Bronchus fibroblast of lung (primary cell): ENCODE data around the gene DYNLRB1. TPM values are rescaled to one million over a fixed set of nuclear protein-coding genes. Genes with fewer than 3 reads are reported as not detected.

Source experiments
- total RNA-seq: library from RNA; depleted of rRNA; stranded (reverse); fragments of >200 nt; gene quantifications from 2 replicates; pipeline ENCODE4 v1.2.3, GENCODE V29; 2015

DYNLRB1 gene
- 147 and 200 TPM in 2 replicates for total RNA-seq

DNA sequence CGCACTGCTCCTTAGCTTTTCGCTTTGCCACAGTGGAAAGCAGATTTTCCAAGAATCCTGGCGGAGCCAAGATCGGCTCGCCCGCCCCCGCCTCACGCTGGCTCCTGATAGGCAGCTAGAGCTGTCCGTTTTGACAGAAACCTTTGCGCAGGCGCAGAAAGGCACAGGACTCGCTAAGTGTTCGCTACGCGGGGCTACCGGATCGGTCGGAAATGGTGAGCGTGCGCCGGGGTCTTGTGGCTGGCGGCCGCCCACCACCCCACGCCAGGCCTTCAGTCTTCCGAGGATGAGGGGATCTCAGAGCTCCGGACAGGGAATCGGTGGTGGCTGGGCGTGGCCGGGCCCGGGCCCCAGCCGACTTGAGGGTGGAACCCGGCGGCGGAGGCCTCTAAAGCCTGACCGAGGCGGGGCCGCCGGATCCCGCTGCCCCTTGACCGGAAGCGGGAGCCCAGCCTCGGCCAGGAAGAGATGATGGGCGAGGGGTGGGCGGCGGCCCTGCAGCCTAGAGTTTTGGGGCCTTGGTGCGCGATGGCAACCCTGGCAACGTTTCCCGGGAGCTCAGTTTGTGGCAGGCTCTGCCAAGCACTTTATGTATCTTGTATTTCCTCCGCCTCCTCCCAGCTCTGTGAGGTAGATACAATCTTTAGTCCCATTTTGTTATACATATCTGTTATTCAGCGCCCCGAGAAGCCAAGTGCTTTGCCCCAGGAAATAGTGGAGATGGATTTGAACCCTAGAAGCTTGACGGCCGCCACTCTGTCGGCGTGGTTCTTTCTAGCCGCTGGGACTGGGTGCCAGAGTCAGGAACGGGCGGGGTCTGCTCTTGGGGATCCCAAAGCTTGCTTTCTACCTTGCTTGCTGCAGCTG is at the start of gene DYNLRB1:
DYNLRB1 (plus strand) TSS at position 176 of the 867 bp plus-strand sequence; CDS start at position 213, 37 bp downstream.

DNA sequence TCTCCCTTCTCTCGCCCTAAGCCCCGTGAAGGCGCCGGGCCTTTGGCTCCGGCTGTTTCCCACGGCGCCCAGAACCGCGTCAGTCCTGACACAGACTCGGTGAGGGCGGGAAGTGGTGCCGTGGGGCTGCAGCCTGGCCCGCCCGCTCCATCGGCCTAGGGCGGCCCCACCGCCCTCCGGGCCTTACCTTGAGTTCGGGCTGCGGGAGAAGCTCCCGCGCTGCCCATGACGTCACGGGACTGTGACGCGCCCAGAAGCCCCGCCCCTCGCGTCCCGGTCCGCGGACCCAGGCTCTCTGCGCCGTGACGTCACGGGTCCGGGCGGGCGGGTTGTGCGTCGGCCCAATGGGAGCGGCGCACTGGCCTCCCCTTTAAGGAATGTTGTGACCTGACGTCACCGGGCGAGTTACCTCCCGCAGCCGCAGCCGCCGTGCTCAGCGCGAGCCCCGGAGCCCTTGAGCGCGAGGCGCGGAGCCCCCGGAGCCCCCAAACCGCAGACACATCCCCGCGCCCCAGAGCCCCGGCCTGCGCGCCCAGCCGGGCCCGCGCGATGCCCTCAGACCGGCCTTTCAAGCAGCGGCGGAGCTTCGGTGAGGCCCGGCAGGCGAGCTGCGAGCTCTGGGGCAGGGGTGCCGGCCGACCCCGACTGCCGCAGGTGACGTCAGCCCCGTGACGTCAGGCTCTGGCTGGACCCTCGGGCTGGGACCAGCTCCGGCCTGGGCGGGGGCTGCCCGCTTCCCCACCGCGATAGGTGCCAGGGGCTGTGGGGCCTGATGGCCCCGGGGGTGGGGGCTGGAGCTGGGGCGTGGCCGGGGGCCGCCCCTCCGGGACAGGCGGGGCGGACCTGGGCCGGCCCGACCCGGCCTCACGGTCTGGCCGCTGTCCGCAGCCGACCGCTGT is 42.3 kb downstream of the DYNLRB1 start, which contains the start of gene MAP1LC3A:
MAP1LC3A (plus strand) TSS at position 399 of the 899 bp plus-strand sequence; CDS start at position 550, 151 bp downstream.

Other genes starting within 250 kb of the DYNLRB1 start
- gene AHCY, start 213.1 kb upstream of the DYNLRB1 start, total RNA-seq = 151 and 160 TPM in 2 replicates
- gene ITCH, start 153.1 kb upstream of the DYNLRB1 start, total RNA-seq = 32.0 and 35.6 TPM in 2 replicates
- gene MAP1LC3A, start 42.3 kb downstream of the DYNLRB1 start, total RNA-seq = 22.4 and 34.8 TPM in 2 replicates
- gene PIGU, start 160.7 kb downstream of the DYNLRB1 start, total RNA-seq = 17.0 and 21.1 TPM in 2 replicates
- gene TP53INP2, start 187.9 kb downstream of the DYNLRB1 start, total RNA-seq = 5.8 and 7.6 TPM in 2 replicates